Sigmoid colon (tissue), 7 donors: ENCODE results near the gene GDF15. TPM values are rescaled to one million over a fixed set of nuclear protein-coding genes. Genes with fewer than 3 reads are reported as not detected.
"Not testable (repeated sequence)": the region's sequence is repeated elsewhere in the genome, so short reads cannot be mapped to it uniquely, and the experiment has no call there.

Source experiments
- DNase-seq: peaks from one replicate; pipeline ENCODE4 v3.0.0-alpha.2; 2019
- H3K27ac ChIP-seq, 4 donors: fragments of 200-600 bp; sonication (generic); one replicate each; pipeline ENCODE4 v1.5.1; 2016 to 2019; ENCODE audit warnings: mild to moderate bottlenecking in 1 of 4
- H3K27me3 ChIP-seq, 3 donors: fragments of 200-600 bp; sonication (generic); one replicate each; pipeline ENCODE4 v1.5.1; 2019; ENCODE audit warnings: mild to moderate bottlenecking in 1 of 3
- H3K36me3 ChIP-seq, 4 donors: fragments of 200-600 bp; sonication (generic); one replicate each; pipeline ENCODE4 v1.5.1; 2016 to 2019
- H3K4me1 ChIP-seq, 4 donors: fragments of 200-600 bp; sonication (generic); one replicate each; pipeline ENCODE4 v1.5.1; 2017 to 2019
- H3K4me3 ChIP-seq, 4 donors: fragments of 200-600 bp; sonication (generic); one replicate each; pipeline ENCODE4 v1.5.1; 2017 to 2019; ENCODE audit warnings: mild to moderate bottlenecking in 2 of 4, moderate library complexity in 1 of 4
- H3K9me3 ChIP-seq, 4 donors: fragments of 200-600 bp in 3 of 4; sonication (generic) in 3 of 4; one replicate each; pipeline versions ENCODE4 v1.5.1 to v1.6.1; 2013 to 2019
- CTCF ChIP-seq, 4 experiments: fragments of 450-650 bp in 3 of 4; fragments of 200-600 bp in 1 of 4; IDR thresholded peaks; one replicate each; pipeline ENCODE4 v1.5.1; 2016 to 2019; ENCODE audit warnings: antibody characterized with exemption in 4 of 4, mild to moderate bottlenecking in 3 of 4, moderate library complexity in 2 of 4
- EP300 ChIP-seq, 4 donors: sonication (generic); formaldehyde crosslinking; IDR thresholded peaks; one replicate each; pipeline ENCODE4 v1.6.1; 2017; ENCODE audit warnings: antibody characterized with exemption in 4 of 4
- POLR2A ChIP-seq, 2 donors: fragments of 450-650 bp; IDR thresholded peaks; one replicate each; pipeline ENCODE4 v1.6.1; 2016; ENCODE audit warnings: antibody characterized with exemption in 2 of 2, mild to moderate bottlenecking in 2 of 2, moderate library complexity in 2 of 2
- POLR2AphosphoS5 ChIP-seq, 4 donors: sonication (generic); formaldehyde crosslinking; IDR thresholded peaks; one replicate each; pipeline ENCODE4 v1.6.1; 2017; ENCODE audit warnings: antibody characterized with exemption in 4 of 4
- WGBS, 2 donors: extraction: QIAGEN DNeasy Blood & Tissue Kit; methylation state at CpG; one replicate each; pipeline ENCODE4 v1.1.7; 2013; 5-methylcytosine and 5-hydroxymethylcytosine counted together
- intact Hi-C: fragments of 100-400 bp; cut with DNase I; formaldehyde crosslinking; loops from one replicate; pipeline ENCODE4 v1.15.1; 2023
- polyA plus RNA-seq, 3 donors: library from polyadenylated mRNA; stranded (reverse); fragments of 200-250 nt; gene quantifications; one replicate each; pipeline ENCODE4 v1.2.3, GENCODE V29; 2013
- total RNA-seq, 4 donors: library from RNA; depleted of rRNA; stranded (reverse); fragments of >200 nt; gene quantifications; one replicate each; pipeline ENCODE4 v1.1.0, GENCODE V29; 2016
- donor health status: healthy with polysubstance abuse.
- donor health status: Bipolar disorder and iron deficiency.
- donor health status: healthy.

The GDF15 gene
- total and polyA plus RNA-seq, 7 donors = 1.1 to 79.7 (median 7.2) TPM

- Histone ChIP-seq H3K27me3 (no peaks in the 10 kb centered on the region), H3K9me3 (no peaks in the 10 kb centered on the region), H3K27ac (no peak overlapping the region), H3K36me3 (peaks cover 0 to 15% (median 0%) of the 10 kb centered on the region in 4 donors), H3K4me3 (no peak overlapping the region), H3K4me1 (peaks cover 0 to 6% (median 0%) of the 10 kb centered on the region in 4 donors)
- intact Hi-C loops = no loop called here
- TF ChIP-seq POLR2AphosphoS5 (IDR thresholded peaks at IDR 0.05) (no peak), CTCF (IDR thresholded peaks at IDR 0.05) (no peak), POLR2A (IDR thresholded peaks at IDR 0.05) (no peak), EP300 (IDR thresholded peaks at IDR 0.05) (no peak)
- 93 to 95% methylated on average over 17 of the region's 17 CpGs for WGBS, 2 donors
- DNase-seq = no peak
These were observed 37.8 kb upstream of the GDF15 start for GRCh38 chr19:18348171-18348570.

- H3K36me3 ChIP-seq = peaks cover 0 to 15% (median 0%) of the 10 kb centered on the region in 4 donors
- H3K4me3 ChIP-seq, H3K4me1 ChIP-seq, DNase-seq, intact Hi-C loops, H3K9me3 ChIP-seq, H3K27me3 ChIP-seq, H3K27ac ChIP-seq: not testable (repeated sequence)
- WGBS, 2 donors = 83 to 91% methylated on average over 6 of the region's 6 CpGs
These were observed 37.1 kb upstream of the GDF15 start for GRCh38 chr19:18348818-18349339.

GRCh38 chr19:18349524-18350128, 36.3 kb upstream of the GDF15 start:
- H3K27me3 ChIP-seq = no peaks in the 10 kb centered on the region
- DNase-seq = no peak

GRCh38 chr19:18350490-18350889, 35.5 kb upstream of the GDF15 start:
- peaks cover 0 to 9% (median 0%) of the 10 kb centered on the region in 4 donors for H3K36me3 ChIP-seq
- no peaks in the 10 kb centered on the region for H3K27me3 ChIP-seq
- 87 to 91% methylated on average over 9 of the region's 9 CpGs for WGBS, 2 donors
- no peaks in the 10 kb centered on the region for H3K4me1 ChIP-seq
- no peak overlapping the region for H3K27ac ChIP-seq
- TF ChIP-seq POLR2AphosphoS5 (IDR thresholded peaks at IDR 0.05) (no peak), CTCF (IDR thresholded peaks at IDR 0.05) (no peak), EP300 (IDR thresholded peaks at IDR 0.05) (no peak), POLR2A (IDR thresholded peaks at IDR 0.05) (no peak)
- intact Hi-C loops = no loop called here
- no peak for DNase-seq
- no peaks in the 10 kb centered on the region for H3K9me3 ChIP-seq
- H3K4me3 ChIP-seq = no peak overlapping the region

More at GRCh38 chr19:18349524-18350128, 36.3 kb upstream of the GDF15 start:
- TF ChIP-seq CTCF (IDR thresholded peaks at IDR 0.05) (peak in 3 of 4 experiments; percentile 51 to 59 (median 52)), POLR2A (IDR thresholded peaks at IDR 0.05) (no peak)
- 42 to 59% methylated on average over 12 of the region's 12 CpGs for WGBS, 2 donors
- Histone ChIP-seq H3K36me3 (peaks cover 0 to 15% (median 0%) of the 10 kb centered on the region in 4 donors), H3K9me3 (no peaks in the 10 kb centered on the region), H3K4me1 (no peaks in the 10 kb centered on the region), H3K27ac (no peak overlapping the region), H3K4me3 (no peak overlapping the region)
- intact Hi-C loops = no loop called here

- 93 to 97% methylated on average over 7 of the region's 7 CpGs for WGBS, 2 donors
- Histone ChIP-seq H3K36me3 (peaks cover 0 to 18% (median 4%) of the 10 kb centered on the region in 4 donors), H3K27me3 (no peaks in the 10 kb centered on the region), H3K4me3 (no peak overlapping the region), H3K4me1 (no peaks in the 10 kb centered on the region), H3K27ac (no peak overlapping the region), H3K9me3 (no peaks in the 10 kb centered on the region)
- TF ChIP-seq POLR2AphosphoS5 (IDR thresholded peaks at IDR 0.05) (no peak), POLR2A (IDR thresholded peaks at IDR 0.05) (no peak), EP300 (IDR thresholded peaks at IDR 0.05) (no peak), CTCF (IDR thresholded peaks at IDR 0.05) (no peak)
- intact Hi-C loops = no loop called here
- DNase-seq = no peak
These were observed 34.4 kb upstream of the GDF15 start for GRCh38 chr19:18351544-18351943.
